Measurements from ENCODE around the gene PSMB3. TPM values are rescaled to one million over a fixed set of nuclear protein-coding genes. Genes with fewer than 3 reads are reported as not detected.

PSMB3 gene
- total RNA-seq, 2 donors from 2014 or later: 182 to 190 TPM

- H3K4me1 Mint-ChIP-seq (ENCODE audit: low read depth): peaks cover 63% of the 10 kb centered on the region
- DNase-seq (no peak), ATAC-seq (replicated peaks in 1 of 2) (no peak)
- peak overlapping the region; percentile 85 for H3K27ac Mint-ChIP-seq
- peak overlapping the region; percentile 88 to 98 for H3K4me3 Mint-ChIP-seq
- no peaks in the 10 kb centered on the region for H3K9me3 Mint-ChIP-seq
- H3K36me3 Mint-ChIP-seq (ENCODE audit: insufficient read depth in 2 of 2): peaks cover 13 to 18% of the 10 kb centered on the region in 2 donors
- H3K27me3 Mint-ChIP-seq (ENCODE audit: low read depth): peaks cover 34% of the 10 kb centered on the region
These were observed 2.0 kb upstream of the PSMB3 start for GRCh38 chr17:38750312-38751121.

GRCh38 chr17:38751144-38751807, 1.3 kb upstream of the PSMB3 start:
- DNase-seq (no peak), ATAC-seq (replicated peaks in 1 of 2) (no peak)
- Mint-ChIP-seq H3K4me3 (peak overlapping the region; percentile 88 to 98), H3K36me3 (ENCODE audit: insufficient read depth in 2 of 2) (peaks cover 15 to 20% of the 10 kb centered on the region in 2 donors), H3K4me1 (ENCODE audit: low read depth) (peaks cover 58% of the 10 kb centered on the region), H3K27ac (peak overlapping the region; percentile 93), H3K9me3 (no peaks in the 10 kb centered on the region), H3K27me3 (ENCODE audit: low read depth) (peaks cover 28% of the 10 kb centered on the region)

- H3K27ac Mint-ChIP-seq: peak overlapping the region; percentile 93
- peak; percentile 33 to 45 for ATAC-seq (replicated peaks in 1 of 2)
- peaks cover 22% of the 10 kb centered on the region for H3K27me3 Mint-ChIP-seq (ENCODE audit: low read depth)
- peak overlapping the region; percentile 88 to 98 for H3K4me3 Mint-ChIP-seq
- DNase-seq: peak; percentile 84 to 91
- peaks cover 15 to 22% of the 10 kb centered on the region in 2 donors for H3K36me3 Mint-ChIP-seq (ENCODE audit: insufficient read depth in 2 of 2)
- peaks cover 52% of the 10 kb centered on the region for H3K4me1 Mint-ChIP-seq (ENCODE audit: low read depth)
- H3K9me3 Mint-ChIP-seq: no peaks in the 10 kb centered on the region
These were observed 683 bp upstream of the PSMB3 start for GRCh38 chr17:38751808-38752307.

GRCh38 chr17:38753071-38753506, 548 bp downstream of the PSMB3 start:
- DNase-seq: no peak
- Mint-ChIP-seq H3K9me3 (no peaks in the 10 kb centered on the region), H3K4me3 (peak overlapping the region; percentile 88 to 98), H3K27me3 (ENCODE audit: low read depth) (peaks cover 21% of the 10 kb centered on the region), H3K4me1 (ENCODE audit: low read depth) (peaks cover 51% of the 10 kb centered on the region), H3K27ac (peak overlapping the region; percentile 93), H3K36me3 (ENCODE audit: insufficient read depth in 2 of 2) (peaks cover 13 to 23% of the 10 kb centered on the region in 2 donors)
- ATAC-seq (replicated peaks in 1 of 2): no peak

GRCh38 chr17:38761612-38762011, 9.1 kb downstream of the PSMB3 start:
- H3K4me3 Mint-ChIP-seq: no peak overlapping the region
- peaks cover 9 to 20% of the 10 kb centered on the region in 2 donors for H3K36me3 Mint-ChIP-seq (ENCODE audit: insufficient read depth in 2 of 2)
- no peaks in the 10 kb centered on the region for H3K9me3 Mint-ChIP-seq
- H3K4me1 Mint-ChIP-seq (ENCODE audit: low read depth): no peaks in the 10 kb centered on the region
- peak overlapping the region; percentile 2 for H3K27ac Mint-ChIP-seq
- H3K27me3 Mint-ChIP-seq (ENCODE audit: low read depth): no peaks in the 10 kb centered on the region
- ATAC-seq (replicated peaks in 1 of 2) (peak; percentile 40 to 42), DNase-seq (peak; percentile 36 to 44)

- DNase-seq: no peak
- Mint-ChIP-seq H3K27me3 (ENCODE audit: low read depth) (no peaks in the 10 kb centered on the region), H3K9me3 (no peaks in the 10 kb centered on the region), H3K4me3 (no peak overlapping the region), H3K4me1 (ENCODE audit: low read depth) (no peaks in the 10 kb centered on the region), H3K27ac (no peak overlapping the region), H3K36me3 (ENCODE audit: insufficient read depth in 2 of 2) (peaks cover 9 to 22% of the 10 kb centered on the region in 2 donors)
- ATAC-seq (replicated peaks in 1 of 2): no peak
These were observed 9.7 kb downstream of the PSMB3 start for GRCh38 chr17:38762231-38762630.

GRCh38 chr17:38766341-38766740, 13.8 kb downstream of the PSMB3 start:
- peaks cover 11 to 17% of the 10 kb centered on the region in 2 donors for H3K36me3 Mint-ChIP-seq (ENCODE audit: insufficient read depth in 2 of 2)
- H3K9me3 Mint-ChIP-seq: no peaks in the 10 kb centered on the region
- ATAC-seq (replicated peaks in 1 of 2) (no peak), DNase-seq (no peak)
- H3K27me3 Mint-ChIP-seq (ENCODE audit: low read depth): no peaks in the 10 kb centered on the region
- no peak overlapping the region for H3K27ac Mint-ChIP-seq
- H3K4me3 Mint-ChIP-seq: no peak overlapping the region
- no peaks in the 10 kb centered on the region for H3K4me1 Mint-ChIP-seq (ENCODE audit: low read depth)

- peaks cover 6 to 17% of the 10 kb centered on the region in 2 donors for H3K36me3 Mint-ChIP-seq (ENCODE audit: insufficient read depth in 2 of 2)
- no peak overlapping the region for H3K27ac Mint-ChIP-seq
- H3K9me3 Mint-ChIP-seq: no peaks in the 10 kb centered on the region
- no peaks in the 10 kb centered on the region for H3K4me1 Mint-ChIP-seq (ENCODE audit: low read depth)
- ATAC-seq (replicated peaks in 1 of 2): no peak
- H3K27me3 Mint-ChIP-seq (ENCODE audit: low read depth): no peaks in the 10 kb centered on the region
- H3K4me3 Mint-ChIP-seq: no peak overlapping the region
- DNase-seq: no peak
These were observed 15.9 kb downstream of the PSMB3 start for GRCh38 chr17:38768417-38768816.

GRCh38 chr17:38773258-38773657, 20.7 kb downstream of the PSMB3 start:
- Mint-ChIP-seq H3K36me3 (ENCODE audit: insufficient read depth in 2 of 2) (peaks cover 2 to 6% of the 10 kb centered on the region in 2 donors), H3K4me3 (no peak overlapping the region), H3K4me1 (ENCODE audit: low read depth) (no peaks in the 10 kb centered on the region), H3K27ac (no peak overlapping the region), H3K9me3 (no peaks in the 10 kb centered on the region), H3K27me3 (ENCODE audit: low read depth) (no peaks in the 10 kb centered on the region)
- no peak for DNase-seq
- no peak for ATAC-seq (replicated peaks in 1 of 2)

GRCh38 chr17:38777641-38778250, 25.2 kb downstream of the PSMB3 start:
- Mint-ChIP-seq H3K36me3 (ENCODE audit: insufficient read depth in 2 of 2) (peaks cover 5 to 9% of the 10 kb centered on the region in 2 donors), H3K9me3 (no peaks in the 10 kb centered on the region), H3K27me3 (ENCODE audit: low read depth) (no peaks in the 10 kb centered on the region), H3K4me1 (ENCODE audit: low read depth) (no peaks in the 10 kb centered on the region), H3K4me3 (no peak overlapping the region), H3K27ac (no peak overlapping the region)
- ATAC-seq (replicated peaks in 1 of 2) (no peak), DNase-seq (no peak)

- Mint-ChIP-seq H3K36me3 (ENCODE audit: insufficient read depth in 2 of 2) (peaks cover 5 to 6% of the 10 kb centered on the region in 2 donors), H3K4me1 (ENCODE audit: low read depth) (no peaks in the 10 kb centered on the region), H3K27ac (no peak overlapping the region), H3K27me3 (ENCODE audit: low read depth) (no peaks in the 10 kb centered on the region), H3K9me3 (no peaks in the 10 kb centered on the region), H3K4me3 (no peak overlapping the region)
- ATAC-seq (replicated peaks in 1 of 2) (no peak), DNase-seq (no peak)
These were observed 27.6 kb downstream of the PSMB3 start for GRCh38 chr17:38779965-38780752.

- Mint-ChIP-seq H3K27me3 (ENCODE audit: low read depth) (no peaks in the 10 kb centered on the region), H3K4me3 (no peak overlapping the region), H3K27ac (no peak overlapping the region), H3K9me3 (no peaks in the 10 kb centered on the region), H3K36me3 (ENCODE audit: insufficient read depth in 2 of 2) (peaks cover 5 to 10% of the 10 kb centered on the region in 2 donors), H3K4me1 (ENCODE audit: low read depth) (no peaks in the 10 kb centered on the region)
- DNase-seq (no peak), ATAC-seq (replicated peaks in 1 of 2) (no peak)
These were observed 30.7 kb downstream of the PSMB3 start for GRCh38 chr17:38783227-38783626.

Data from activated T-cell treated with anti-CD3 and anti-CD28 coated beads, Interleukin-2, amount 50 U/mL, for 72 hours (primary cell).